Activated CD4-positive, alpha-beta memory T cell treated with anti-CD3 and anti-CD28 coated beads, Interleukin-2, amount 10 ng/mL, durations not matched to agents 7 days and 5 days (primary cell): ENCODE data around the gene ZDHHC14. TPM values are rescaled to one million over a fixed set of nuclear protein-coding genes. Genes with fewer than 3 reads are reported as not detected.
"Not testable (repeated sequence)": the region's sequence is repeated elsewhere in the genome, so short reads cannot be mapped to it uniquely, and the experiment has no call there.

Experiments used
- CTCF ChIA-PET: fragments of 350-600 bp; sonication (Branson Sonifier 250); formaldehyde crosslinking; loops from one replicate; lab custom pipeline; 2021; ENCODE audit warnings: antibody characterized with exemption, inconsistent platforms; lab: Charles Lee
- POLR2A ChIA-PET: fragments of 350-600 bp; sonication (Branson Sonifier 250); formaldehyde crosslinking; loops from one replicate; lab custom pipeline; 2021; ENCODE audit warnings: antibody characterized with exemption; lab: Charles Lee
- DNase-seq: peaks from one replicate; pipeline ENCODE4 v3.0.0-alpha.2; 2020
- H3K27ac Mint-ChIP-seq: one replicate; pipeline ENCODE4 v1.8.0; 2021; ENCODE audit warnings: mild to moderate bottlenecking, mixed read lengths
- H3K27me3 Mint-ChIP-seq: one replicate; pipeline ENCODE4 v1.8.0; 2021; ENCODE audit warnings: mixed read lengths
- H3K36me3 Mint-ChIP-seq: one replicate; pipeline ENCODE4 v1.8.0; 2021; ENCODE audit warnings: low read depth, mixed read lengths
- H3K4me1 Mint-ChIP-seq: one replicate; pipeline ENCODE4 v1.8.0; 2021; ENCODE audit warnings: mixed read lengths
- H3K4me3 Mint-ChIP-seq: one replicate; pipeline ENCODE4 v1.8.0; 2021; ENCODE audit warnings: mild to moderate bottlenecking, mixed read lengths
- H3K9me3 Mint-ChIP-seq: one replicate; pipeline ENCODE4 v1.8.0; 2021; ENCODE audit warnings: mixed read lengths
- total RNA-seq, 2 experiments: library from RNA; stranded (reverse); gene quantifications; one replicate each; pipeline ENCODE4 v1.2.3, GENCODE V29; 2021

ZDHHC14 gene
- total RNA-seq, 2 experiments from 2014 or later = 8.1 to 8.7 TPM

DNA sequence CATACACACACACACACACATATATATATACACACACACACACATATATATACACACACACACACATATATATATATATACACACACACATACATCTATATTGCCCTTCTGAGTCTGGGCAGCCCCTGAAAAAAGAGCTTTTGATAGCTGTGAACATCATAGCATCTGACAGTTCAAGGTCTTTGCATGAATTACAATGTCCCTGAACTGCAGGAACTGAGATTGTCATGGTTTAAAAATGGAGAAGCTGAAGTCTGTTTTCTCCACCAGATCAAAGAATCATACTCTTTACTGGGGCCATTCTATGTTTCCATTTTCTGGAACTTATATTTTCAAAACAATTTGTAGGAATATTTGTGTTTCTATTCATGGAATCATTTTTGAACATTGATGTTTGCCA lies 189.8 kb downstream of the ZDHHC14 start:
- no peak for DNase-seq
- POLR2A ChIA-PET = interaction anchor here (1.7 kb wide), 1 partner anchor 9 kb away, joined by 5 read pairs; no protein-coding TSS in a partner anchor
- Mint-ChIP-seq H3K4me1 (peaks cover 12% of the 10 kb centered on the region), H3K36me3 (peaks cover 3% of the 10 kb centered on the region), H3K4me3 (no peak overlapping the region), H3K27me3 (peaks cover 1% of the 10 kb centered on the region), H3K27ac (no peak overlapping the region), H3K9me3 (no peaks in the 10 kb centered on the region)
- CTCF ChIA-PET = interaction anchor here (0.9 to 1.1 kb wide), 2 partner anchors 26 to 196 kb away, joined by 3 to 4 read pairs; no protein-coding TSS in a partner anchor

DNA sequence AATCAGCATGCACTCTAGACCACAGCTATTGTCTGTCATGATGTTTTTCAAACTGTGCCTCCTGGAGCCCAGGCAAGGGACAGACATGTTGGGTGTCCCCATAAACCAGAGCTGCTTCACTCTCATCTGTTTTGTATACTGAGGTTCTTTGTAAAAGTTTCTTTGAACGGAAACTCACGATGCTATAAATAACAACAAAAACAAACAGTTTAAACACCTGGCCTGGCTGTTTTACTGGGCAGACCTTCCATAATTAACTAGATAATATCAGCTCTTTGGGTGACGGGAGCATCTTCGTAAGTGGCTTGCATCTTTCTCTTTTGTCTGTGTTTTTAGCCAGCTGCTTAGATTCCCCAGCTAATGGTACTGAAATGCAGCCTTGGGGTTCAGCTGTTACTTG lies 190.3 kb downstream of the ZDHHC14 start:
- peaks cover 12% of the 10 kb centered on the region for H3K4me1 Mint-ChIP-seq
- H3K9me3 Mint-ChIP-seq = no peaks in the 10 kb centered on the region
- H3K27ac Mint-ChIP-seq = no peak overlapping the region
- H3K27me3 Mint-ChIP-seq = no peaks in the 10 kb centered on the region
- peaks cover 3% of the 10 kb centered on the region for H3K36me3 Mint-ChIP-seq
- no peak for DNase-seq
- H3K4me3 Mint-ChIP-seq = no peak overlapping the region
- ChIA-PET CTCF (interaction anchor here (0.9 kb wide), 1 partner anchor 26 kb away, joined by 3 read pairs; no protein-coding TSS in a partner anchor), POLR2A (interaction anchor here (1.7 kb wide), 1 partner anchor 9 kb away, joined by 5 read pairs; no protein-coding TSS in a partner anchor)

- no peak overlapping the region for H3K4me3 Mint-ChIP-seq
- H3K27me3 Mint-ChIP-seq = no peaks in the 10 kb centered on the region
- CTCF ChIA-PET = no interaction called here
- H3K4me1 Mint-ChIP-seq = peaks cover 12% of the 10 kb centered on the region
- no peak overlapping the region for H3K27ac Mint-ChIP-seq
- H3K9me3 Mint-ChIP-seq = no peaks in the 10 kb centered on the region
- no peak for DNase-seq
- POLR2A ChIA-PET = interaction anchor here (1.7 kb wide), 1 partner anchor 10 kb away, joined by 5 read pairs; no protein-coding TSS in a partner anchor
- peaks cover 4% of the 10 kb centered on the region for H3K36me3 Mint-ChIP-seq
Measured at GRCh38 chr6:157571950-157572349, 191.0 kb downstream of the ZDHHC14 start.

DNA sequence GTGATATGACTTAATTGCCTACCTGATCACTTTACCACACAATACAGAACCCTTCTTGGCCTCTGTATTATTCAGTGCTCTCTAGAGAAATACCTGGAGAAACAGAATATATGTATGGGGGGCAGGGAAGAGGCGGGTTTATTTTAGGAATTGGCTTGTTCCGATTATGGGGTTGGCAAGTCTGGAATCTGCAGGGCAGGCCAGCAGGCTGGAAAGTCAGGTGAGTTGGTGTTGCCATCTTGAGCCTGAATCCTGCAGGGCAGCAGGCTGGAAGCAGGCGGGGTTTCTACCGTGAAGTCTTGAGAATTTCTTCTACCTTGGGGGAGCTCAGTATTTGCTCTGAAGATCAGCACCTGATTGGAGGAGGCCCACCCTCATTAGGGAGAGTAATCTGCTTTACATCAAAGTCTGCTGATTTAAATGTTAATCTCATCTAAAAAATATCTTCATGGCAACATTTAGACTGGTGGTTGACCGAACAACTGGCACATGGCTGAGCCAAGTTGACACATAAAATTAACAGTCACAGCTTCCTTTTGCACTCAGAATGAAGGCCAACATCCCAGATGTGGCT lies 193.9 kb downstream of the ZDHHC14 start:
- H3K27me3 Mint-ChIP-seq = no peaks in the 10 kb centered on the region
- ChIA-PET CTCF (no interaction called here), POLR2A (no interaction called here)
- peaks cover 13% of the 10 kb centered on the region for H3K36me3 Mint-ChIP-seq
- peaks cover 3% of the 10 kb centered on the region for H3K9me3 Mint-ChIP-seq
- peaks cover 5% of the 10 kb centered on the region for H3K4me1 Mint-ChIP-seq
- H3K4me3 Mint-ChIP-seq = no peak overlapping the region
- DNase-seq = no peak
- H3K27ac Mint-ChIP-seq = no peak overlapping the region

GRCh38 chr6:157575436-157576145 lies 194.6 kb downstream of the ZDHHC14 start:
- Mint-ChIP-seq H3K36me3 (peaks cover 19% of the 10 kb centered on the region), H3K4me3 (no peak overlapping the region)

DNA sequence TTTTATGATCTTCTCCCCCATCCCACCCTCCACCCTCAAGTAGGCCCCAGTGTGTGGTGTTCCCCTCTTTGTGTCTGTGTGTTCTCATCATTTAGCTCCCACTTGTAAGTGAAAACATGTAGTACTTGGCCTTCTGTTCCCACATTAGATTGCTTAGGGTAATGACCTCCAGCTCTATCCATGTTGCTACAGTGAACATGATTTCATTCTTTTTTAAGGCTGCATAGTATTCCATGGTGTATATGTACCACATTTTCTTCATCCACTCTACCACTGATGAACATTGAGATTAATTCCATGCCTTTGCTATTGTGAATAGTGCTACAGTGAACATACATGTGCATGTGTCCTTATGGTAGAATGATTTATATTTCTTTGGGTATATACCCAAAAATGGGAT lies 196.0 kb downstream of the ZDHHC14 start:
- H3K4me3 Mint-ChIP-seq, H3K27ac Mint-ChIP-seq, DNase-seq, CTCF ChIA-PET, POLR2A ChIA-PET, H3K4me1 Mint-ChIP-seq, H3K27me3 Mint-ChIP-seq: not testable (repeated sequence)
- Mint-ChIP-seq H3K9me3 (peaks cover 19% of the 10 kb centered on the region), H3K36me3 (peaks cover 25% of the 10 kb centered on the region)

More at GRCh38 chr6:157575436-157576145, 194.6 kb downstream of the ZDHHC14 start:
- CTCF ChIA-PET = no interaction called here
- POLR2A ChIA-PET = no interaction called here
- Mint-ChIP-seq H3K4me1 (no peaks in the 10 kb centered on the region), H3K27ac (no peak overlapping the region), H3K9me3 (peaks cover 9% of the 10 kb centered on the region), H3K27me3 (peaks cover 3% of the 10 kb centered on the region)
- DNase-seq = no peak

- not testable (repeated sequence) for H3K27me3 Mint-ChIP-seq
- CTCF ChIA-PET = interaction anchor here (0.7 kb wide), 1 partner anchor 355 kb away, joined by 3 read pairs; no protein-coding TSS in a partner anchor
Measured at GRCh38 chr6:157578527-157578926, 197.5 kb downstream of the ZDHHC14 start.

GRCh38 chr6:157579467-157580031 lies 198.6 kb downstream of the ZDHHC14 start:
- ChIA-PET CTCF (no interaction called here), POLR2A (no interaction called here)
- no peak overlapping the region for H3K27ac Mint-ChIP-seq
- peaks cover 9% of the 10 kb centered on the region for H3K27me3 Mint-ChIP-seq
- DNase-seq = no peak
- H3K36me3 Mint-ChIP-seq = peaks cover 39% of the 10 kb centered on the region
- H3K4me1 Mint-ChIP-seq = no peaks in the 10 kb centered on the region
- H3K9me3 Mint-ChIP-seq = peaks cover 34% of the 10 kb centered on the region
- no peak overlapping the region for H3K4me3 Mint-ChIP-seq

More at GRCh38 chr6:157578527-157578926, 197.5 kb downstream of the ZDHHC14 start:
- peaks cover 34% of the 10 kb centered on the region for H3K9me3 Mint-ChIP-seq
- H3K4me3 Mint-ChIP-seq, POLR2A ChIA-PET, DNase-seq, H3K27ac Mint-ChIP-seq, H3K4me1 Mint-ChIP-seq: not testable (repeated sequence)
- peaks cover 39% of the 10 kb centered on the region for H3K36me3 Mint-ChIP-seq

DNA sequence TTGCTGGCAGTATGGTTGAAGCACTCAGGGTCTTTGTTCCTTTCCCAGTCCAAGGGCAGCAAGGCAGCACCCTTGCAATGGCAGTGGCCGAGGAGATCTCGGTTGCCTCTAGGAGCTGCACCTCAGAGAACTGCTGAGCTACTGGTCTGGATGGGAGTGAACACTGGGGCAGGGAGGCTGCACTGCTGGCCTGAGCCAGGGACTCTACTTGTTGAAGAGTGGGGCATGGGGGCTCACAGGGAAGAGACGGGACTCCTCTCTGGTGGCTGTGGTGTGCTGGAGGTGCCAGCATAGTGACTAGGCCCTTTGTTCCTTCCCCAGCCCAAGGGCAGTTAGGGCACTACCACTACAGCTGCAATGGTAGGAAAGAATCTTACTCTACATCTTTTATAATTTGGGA lies 203.0 kb downstream of the ZDHHC14 start:
- DNase-seq = no peak
- Mint-ChIP-seq H3K4me3 (no peak overlapping the region), H3K4me1 (no peaks in the 10 kb centered on the region), H3K36me3 (peaks cover 26% of the 10 kb centered on the region), H3K27me3 (peaks cover 9% of the 10 kb centered on the region), H3K27ac (no peak overlapping the region), H3K9me3 (peaks cover 36% of the 10 kb centered on the region)
- ChIA-PET CTCF (no interaction called here), POLR2A (no interaction called here)

- ChIA-PET CTCF (no interaction called here), POLR2A (no interaction called here)
- Mint-ChIP-seq H3K36me3 (peaks cover 27% of the 10 kb centered on the region), H3K4me3 (no peak overlapping the region), H3K4me1 (no peaks in the 10 kb centered on the region), H3K27ac (no peak overlapping the region), H3K9me3 (peaks cover 41% of the 10 kb centered on the region), H3K27me3 (peaks cover 7% of the 10 kb centered on the region)
- DNase-seq = no peak
Measured at GRCh38 chr6:157585274-157586087, 204.5 kb downstream of the ZDHHC14 start.

GRCh38 chr6:157586088-157586414 lies 205.1 kb downstream of the ZDHHC14 start:
- H3K4me1 Mint-ChIP-seq = no peaks in the 10 kb centered on the region
- peaks cover 27% of the 10 kb centered on the region for H3K36me3 Mint-ChIP-seq
- ChIA-PET POLR2A (no interaction called here), CTCF (no interaction called here)
- no peak overlapping the region for H3K4me3 Mint-ChIP-seq
- peaks cover 38% of the 10 kb centered on the region for H3K9me3 Mint-ChIP-seq
- no peak for DNase-seq
- peaks cover 6% of the 10 kb centered on the region for H3K27me3 Mint-ChIP-seq
- no peak overlapping the region for H3K27ac Mint-ChIP-seq

DNA sequence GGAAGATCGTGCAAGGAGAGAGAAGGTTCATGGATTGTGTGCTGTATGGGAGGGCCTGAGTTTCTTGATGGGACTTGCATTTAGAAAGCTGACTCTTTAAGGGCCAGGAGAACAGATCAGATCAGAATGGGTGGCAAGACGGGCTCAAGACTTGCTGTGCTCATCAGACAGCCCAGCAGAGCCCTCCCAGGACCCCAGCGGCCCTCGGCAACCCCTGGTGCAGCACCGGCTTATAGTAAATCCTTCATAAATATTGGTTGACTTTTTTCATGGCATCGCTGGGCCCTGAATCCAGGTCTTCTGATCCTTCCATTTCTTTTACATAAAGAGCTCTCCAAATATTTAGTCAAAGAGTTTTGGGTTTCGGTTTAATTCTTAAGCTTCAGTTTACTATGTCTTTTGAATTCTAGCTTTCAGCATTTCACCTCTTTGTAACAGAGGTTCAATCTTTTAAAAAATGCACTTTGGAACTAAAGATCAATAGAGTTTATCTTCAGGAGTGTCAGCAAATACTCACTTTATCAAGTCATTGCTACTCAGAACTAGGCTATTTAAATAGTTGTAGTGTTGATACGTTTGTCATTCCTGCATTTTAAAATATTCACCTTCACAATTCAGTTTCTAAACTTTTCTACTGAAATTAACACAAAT lies 205.6 kb downstream of the ZDHHC14 start:
- ChIA-PET CTCF (no interaction called here), POLR2A (no interaction called here)
- H3K4me1 Mint-ChIP-seq = no peaks in the 10 kb centered on the region
- peaks cover 3% of the 10 kb centered on the region for H3K27me3 Mint-ChIP-seq
- peaks cover 27% of the 10 kb centered on the region for H3K36me3 Mint-ChIP-seq
- no peak overlapping the region for H3K27ac Mint-ChIP-seq
- H3K4me3 Mint-ChIP-seq = no peak overlapping the region
- peaks cover 36% of the 10 kb centered on the region for H3K9me3 Mint-ChIP-seq
- DNase-seq = no peak
